HK-2 (cell line): ENCODE measurements around the gene VARS2.

Experiments used
- DNase-seq: peaks from one replicate; pipeline ENCODE4 v3.0.0-alpha.2; 2018; ENCODE audit not compliant: unreplicated experiment

VARS2 gene

GRCh38 chr6:30884521-30885480, 29.2 kb upstream of the VARS2 start:
- DNase-seq, result peak; percentile 70

GRCh38 chr6:30885481-30885998, 28.5 kb upstream of the VARS2 start:
- DNase-seq, result peak; percentile 19

- peak; percentile 71 for DNase-seq
These were observed 27.8 kb upstream of the VARS2 start for GRCh38 chr6:30885999-30886896.

GRCh38 chr6:30886897-30887255, 27.2 kb upstream of the VARS2 start:
- no peak for DNase-seq

- no peak for DNase-seq
These were observed 25.9 kb upstream of the VARS2 start for GRCh38 chr6:30887901-30888815.

GRCh38 chr6:30888816-30889495, 25.1 kb upstream of the VARS2 start:
- no peak for DNase-seq

GRCh38 chr6:30889496-30889885, 24.5 kb upstream of the VARS2 start:
- no peak for DNase-seq

GRCh38 chr6:30889921-30890645, 24.0 kb upstream of the VARS2 start:
- no peak for DNase-seq

GRCh38 chr6:30890646-30891449, 23.2 kb upstream of the VARS2 start:
- DNase-seq, result no peak

GRCh38 chr6:30891450-30891723, 22.7 kb upstream of the VARS2 start:
- no peak for DNase-seq

- no peak for DNase-seq
These were observed 22.1 kb upstream of the VARS2 start for GRCh38 chr6:30891816-30892538.

- DNase-seq, result no peak
These were observed 20.9 kb upstream of the VARS2 start for GRCh38 chr6:30893001-30893591.

- DNase-seq, result no peak
These were observed 20.4 kb upstream of the VARS2 start for GRCh38 chr6:30893666-30894065.

- DNase-seq, result no peak
These were observed 19.7 kb upstream of the VARS2 start for GRCh38 chr6:30894381-30894780.

- DNase-seq, result no peak
These were observed 19.1 kb upstream of the VARS2 start for GRCh38 chr6:30894935-30895334.

- DNase-seq, result no peak
These were observed 18.7 kb upstream of the VARS2 start for GRCh38 chr6:30895343-30895742.

- DNase-seq, result no peak
These were observed 17.5 kb upstream of the VARS2 start for GRCh38 chr6:30896541-30896940.

GRCh38 chr6:30897882-30898281, 16.2 kb upstream of the VARS2 start:
- DNase-seq, result no peak
